GM23248 (cell line): ENCODE results near the gene HSD11B1L. TPM values are rescaled to one million over a fixed set of nuclear protein-coding genes. Genes with fewer than 3 reads are reported as not detected.
"Not testable (repeated sequence)": the region's sequence is repeated elsewhere in the genome, so short reads cannot be mapped to it uniquely, and the experiment has no call there.

ENCODE experiments used
- DNase-seq: peaks from one replicate; pipeline ENCODE4 v3.0.0-alpha.2; 2015
- H2AFZ ChIP-seq: fragments of 200-600 bp; sonication (generic); 2 replicates; pipeline ENCODE4 v1.6.1; 2016; ENCODE audit warnings: antibody characterized with exemption
- H3F3A ChIP-seq: fragments of 200-600 bp; sonication (generic); 2 replicates; pipeline ENCODE4 v1.6.1; 2016; ENCODE audit warnings: mild to moderate bottlenecking, antibody characterized with exemption, mixed run types; ENCODE audit not compliant: insufficient read depth
- H3K27ac ChIP-seq: fragments of 200-600 bp; sonication (generic); 2 replicates; pipeline ENCODE4 v1.5.1; 2016; ENCODE audit warnings: mild to moderate bottlenecking
- H3K27me3 ChIP-seq: fragments of 200-600 bp; sonication (generic); replicated peaks from 2 replicates; pipeline ENCODE4 v1.6.1; 2016; ENCODE audit warnings: mild to moderate bottlenecking; ENCODE audit not compliant: insufficient read depth
- H3K36me3 ChIP-seq: fragments of 200-600 bp; sonication (generic); 2 replicates; pipeline ENCODE4 v1.6.1; 2016; ENCODE audit warnings: low read depth, mild to moderate bottlenecking
- H3K4me1 ChIP-seq: fragments of 200-600 bp; sonication (generic); 2 replicates; pipeline ENCODE4 v1.6.1; 2016; ENCODE audit warnings: mild to moderate bottlenecking; ENCODE audit not compliant: insufficient read depth
- H3K4me2 ChIP-seq: fragments of 200-600 bp; sonication (generic); one replicate; pipeline ENCODE4 v1.6.1; 2016; ENCODE audit warnings: mild to moderate bottlenecking; ENCODE audit not compliant: unreplicated experiment
- H3K4me3 ChIP-seq: fragments of 200-600 bp; sonication (generic); 2 replicates; pipeline ENCODE4 v1.5.1; 2016; ENCODE audit warnings: mild to moderate bottlenecking
- H3K79me2 ChIP-seq: fragments of 200-600 bp; sonication (generic); 2 replicates; pipeline ENCODE4 v1.6.1; 2016; ENCODE audit warnings: mild to moderate bottlenecking; ENCODE audit not compliant: insufficient read depth
- H3K9ac ChIP-seq: fragments of 200-600 bp; sonication (generic); 2 replicates; pipeline ENCODE4 v1.6.1; 2016; ENCODE audit warnings: mild to moderate bottlenecking
- H3K9me2 ChIP-seq: fragments of 200-600 bp; sonication (generic); 2 replicates; pipeline ENCODE4 v1.6.1; 2016; ENCODE audit warnings: mixed run types, mild to moderate bottlenecking, moderate library complexity; ENCODE audit not compliant: insufficient read depth
- H3K9me3 ChIP-seq: fragments of 200-600 bp; sonication (generic); one replicate; pipeline ENCODE4 v1.6.1; 2017; ENCODE audit warnings: low read depth
- H4K20me1 ChIP-seq: fragments of 200-600 bp; sonication (generic); 2 replicates; pipeline ENCODE4 v1.6.0; 2016; ENCODE audit not compliant: insufficient read depth
- EZH2 ChIP-seq: fragments of 200-600 bp; sonication (generic); IDR thresholded peaks from 2 replicates; pipeline ENCODE4 v1.6.1; 2018; ENCODE audit warnings: antibody characterized with exemption, mild to moderate bottlenecking; ENCODE audit not compliant: insufficient read depth, poor library complexity, severe bottlenecking
- EZH2phosphoT487 ChIP-seq: fragments of 200-600 bp; sonication (generic); IDR thresholded peaks from 2 replicates; pipeline ENCODE4 v1.6.1; 2018; ENCODE audit warnings: antibody characterized with exemption, moderate library complexity, mild to moderate bottlenecking, low read depth; ENCODE audit not compliant: insufficient read depth
- WGBS, 2 experiments: methylation state at CpG; one replicate each; pipeline ENCODE4 v1.1.6; 2015 to 2017; ENCODE audit warnings: low lambda C conversion rate in 2 of 2, low coverage in 1 of 2; ENCODE audit errors: missing lambda C conversion rate in 2 of 2; 5-methylcytosine and 5-hydroxymethylcytosine counted together
- in situ Hi-C: fragments of 300-500 bp; cut with MboI; formaldehyde crosslinking; loops from 2 replicates; pipeline ENCODE4 v1.15.0; 2020
- polyA plus RNA-seq: library from polyadenylated mRNA; unstranded; fragments of >200 nt; fragmentation: Nextera tagmentation; extraction: Ambion mirVana; gene quantifications from 2 replicates; pipeline ENCODE4 v1.2.1, GENCODE V29; 2016
- total RNA-seq: library from RNA; depleted of rRNA; stranded (reverse); fragments of >200 nt; shearing (Covaris generic); gene quantifications from 2 replicates; pipeline ENCODE4 v1.2.3, GENCODE V29; 2014

HSD11B1L gene
- total and polyA plus RNA-seq, 2 experiments from 2014 or later, result 10.9 to 30.7 TPM

- H3K27ac ChIP-seq, result no peak overlapping the region
- H2AFZ ChIP-seq, result peak overlapping the region; percentile 78
- H3K4me2 ChIP-seq, result peak overlapping the region; percentile 42
- in situ Hi-C loops, result no loop called here
- no peaks in the 10 kb centered on the region for H3K4me1 ChIP-seq
- TF ChIP-seq EZH2phosphoT487 (no peak), EZH2 (no peak)
- no peaks in the 10 kb centered on the region for H3K9me2 ChIP-seq
- H3K79me2 ChIP-seq, result peaks cover 24% of the 10 kb centered on the region
- no peaks in the 10 kb centered on the region for H3K9me3 ChIP-seq
- H3K27me3 ChIP-seq, result no peaks in the 10 kb centered on the region
- no peak overlapping the region for H3K9ac ChIP-seq
- H3K4me3 ChIP-seq, result peak overlapping the region; percentile 73
- H4K20me1 ChIP-seq, result peaks cover under 1% of the 10 kb centered on the region; the same call in 1 of the 2 replicates
- H3F3A ChIP-seq, result peaks cover 4% of the 10 kb centered on the region; the same call in 1 of the 2 replicates
- DNase-seq, result no peak
- peaks cover 3% of the 10 kb centered on the region; the same call in 1 of the 2 replicates for H3K36me3 ChIP-seq
- WGBS, 2 experiments, result 51 to 52% methylated on average over 63 to 69 of the region's 76 CpGs
Measured at GRCh38 chr19:5687360-5688198, 6.8 kb downstream of the HSD11B1L start.

GRCh38 chr19:5688262-5688881 is 7.5 kb downstream of the HSD11B1L start:
- Histone ChIP-seq H3K79me2 (peaks cover 32% of the 10 kb centered on the region), H3F3A (peaks cover 11% of the 10 kb centered on the region; the same call in 1 of the 2 replicates)
- H3K4me2 ChIP-seq, H3K9me3 ChIP-seq, H3K4me1 ChIP-seq, H3K27ac ChIP-seq, H3K36me3 ChIP-seq, H3K4me3 ChIP-seq, H2AFZ ChIP-seq, H3K9ac ChIP-seq, H3K27me3 ChIP-seq, H3K9me2 ChIP-seq, DNase-seq, in situ Hi-C loops, H4K20me1 ChIP-seq: not testable (repeated sequence)
- 86 to 87% methylated on average over 13 of the region's 13 CpGs for WGBS, 2 experiments

- Histone ChIP-seq H3K4me3 (peak within 1 kb of the TSS; percentile 84), H3K9me2 (no peaks in the 10 kb centered on the region), H2AFZ (peak within 1 kb of the TSS; percentile 84), H3K4me1 (no peaks in the 10 kb centered on the region), H3K36me3 (peaks cover 8% of the 10 kb centered on the region; the same call in 1 of the 2 replicates), H3K27me3 (no peaks in the 10 kb centered on the region), H3K4me2 (peak within 1 kb of the TSS; percentile 74), H4K20me1 (peaks cover 9% of the 10 kb centered on the region; the same call in 1 of the 2 replicates), H3K27ac (peak within 1 kb of the TSS; percentile 77), H3K9ac (peak within 1 kb of the TSS; percentile 86), H3F3A (peaks cover 11% of the 10 kb centered on the region; the same call in 1 of the 2 replicates), H3K9me3 (no peaks in the 10 kb centered on the region), H3K79me2 (peaks cover 52% of the 10 kb centered on the region)
- DNase-seq, result peak; percentile 98
- WGBS, 2 experiments, result 1% methylated on average over 69 to 73 of the region's 73 CpGs
- no peak for TF ChIP-seq EZH2phosphoT487
- TF ChIP-seq EZH2, result no peak
- in situ Hi-C loops, result no loop called here
Measured at GRCh38 chr19:5690125-5690954, 9.5 kb downstream of the HSD11B1L start, which contains the start of gene RPL36. Gene RPL36, plus strand, starts transcription at chr19:5690295. Its CDS starts 213 bp downstream, at chr19:5690508.
